ENCODE measurements around the gene P2RY2.
A peak's percentile ranks its signal among the peaks of the same experiment; 100 is the strongest.

Gene P2RY2

GRCh38 chr11:73218106-73218829, at the start of gene P2RY2:
TSS of gene P2RY2 (plus strand) at chr11:73218281. CDS start at chr11:73234160, 15,879 bp downstream.
- DNase-seq = peak; percentile 71 to 74

GRCh38 chr11:73168925-73169579, 49.0 kb upstream of the P2RY2 start:
- no peak for DNase-seq

GRCh38 chr11:73170140-73170539, 47.9 kb upstream of the P2RY2 start:
- DNase-seq = no peak

GRCh38 chr11:73171436-73172161, 46.5 kb upstream of the P2RY2 start:
- DNase-seq = peak in 1 of 2 donors; percentile 44

- DNase-seq = no peak
Measured at GRCh38 chr11:73172992-73173656, 45.0 kb upstream of the P2RY2 start.

GRCh38 chr11:73173755-73174494, 44.2 kb upstream of the P2RY2 start:
- no peak for DNase-seq

GRCh38 chr11:73174495-73174791, 43.6 kb upstream of the P2RY2 start:
- no peak for DNase-seq

GRCh38 chr11:73175551-73176144, 42.4 kb upstream of the P2RY2 start:
- no peak for DNase-seq

GRCh38 chr11:73176145-73176873, 41.8 kb upstream of the P2RY2 start:
- no peak for DNase-seq

GRCh38 chr11:73176874-73177155, 41.3 kb upstream of the P2RY2 start:
- no peak for DNase-seq

- no peak for DNase-seq
Measured at GRCh38 chr11:73177380-73177777, 40.7 kb upstream of the P2RY2 start.

GRCh38 chr11:73177778-73178539, 40.1 kb upstream of the P2RY2 start:
- peak; percentile 70 to 87 for DNase-seq

- no peak for DNase-seq
Measured at GRCh38 chr11:73178681-73179080, 39.4 kb upstream of the P2RY2 start.

GRCh38 chr11:73182824-73183321, 35.2 kb upstream of the P2RY2 start:
- DNase-seq = no peak

GRCh38 chr11:73184953-73185671, 33.0 kb upstream of the P2RY2 start:
- DNase-seq = peak; percentile 44 to 80

- DNase-seq = peak in 1 of 2 donors; percentile 25
Measured at GRCh38 chr11:73185680-73186293, 32.3 kb upstream of the P2RY2 start.

GRCh38 chr11:73186294-73186850, 31.7 kb upstream of the P2RY2 start:
- DNase-seq = peak; percentile 32 to 33

GRCh38 chr11:73186886-73187285, 31.2 kb upstream of the P2RY2 start:
- no peak for DNase-seq

GRCh38 chr11:73187854-73188253, 30.2 kb upstream of the P2RY2 start:
- no peak for DNase-seq
